Measurements from ENCODE around the gene H3-3A.

GRCh38 chr1:226052061-226052460 is 10.5 kb upstream of the H3-3A start:
- TF ChIP-seq, protein P1, sequence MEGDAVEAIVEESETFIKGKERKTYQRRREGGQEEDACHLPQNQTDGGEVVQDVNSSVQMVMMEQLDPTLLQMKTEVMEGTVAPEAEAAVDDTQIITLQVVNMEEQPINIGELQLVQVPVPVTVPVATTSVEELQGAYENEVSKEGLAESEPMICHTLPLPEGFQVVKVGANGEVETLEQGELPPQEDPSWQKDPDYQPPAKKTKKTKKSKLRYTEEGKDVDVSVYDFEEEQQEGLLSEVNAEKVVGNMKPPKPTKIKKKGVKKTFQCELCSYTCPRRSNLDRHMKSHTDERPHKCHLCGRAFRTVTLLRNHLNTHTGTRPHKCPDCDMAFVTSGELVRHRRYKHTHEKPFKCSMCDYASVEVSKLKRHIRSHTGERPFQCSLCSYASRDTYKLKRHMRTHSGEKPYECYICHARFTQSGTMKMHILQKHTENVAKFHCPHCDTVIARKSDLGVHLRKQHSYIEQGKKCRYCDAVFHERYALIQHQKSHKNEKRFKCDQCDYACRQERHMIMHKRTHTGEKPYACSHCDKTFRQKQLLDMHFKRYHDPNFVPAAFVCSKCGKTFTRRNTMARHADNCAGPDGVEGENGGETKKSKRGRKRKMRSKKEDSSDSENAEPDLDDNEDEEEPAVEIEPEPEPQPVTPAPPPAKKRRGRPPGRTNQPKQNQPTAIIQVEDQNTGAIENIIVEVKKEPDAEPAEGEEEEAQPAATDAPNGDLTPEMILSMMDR (IDR thresholded peaks at IDR 0.05) = no peak
- TF ChIP-seq, protein P2, sequence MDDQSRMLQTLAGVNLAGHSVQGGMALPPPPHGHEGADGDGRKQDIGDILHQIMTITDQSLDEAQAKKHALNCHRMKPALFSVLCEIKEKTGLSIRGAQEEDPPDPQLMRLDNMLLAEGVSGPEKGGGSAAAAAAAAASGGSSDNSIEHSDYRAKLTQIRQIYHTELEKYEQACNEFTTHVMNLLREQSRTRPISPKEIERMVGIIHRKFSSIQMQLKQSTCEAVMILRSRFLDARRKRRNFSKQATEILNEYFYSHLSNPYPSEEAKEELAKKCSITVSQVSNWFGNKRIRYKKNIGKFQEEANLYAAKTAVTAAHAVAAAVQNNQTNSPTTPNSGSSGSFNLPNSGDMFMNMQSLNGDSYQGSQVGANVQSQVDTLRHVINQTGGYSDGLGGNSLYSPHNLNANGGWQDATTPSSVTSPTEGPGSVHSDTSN (IDR thresholded peaks at IDR 0.05) = no peak
- TF ChIP-seq RFX5 (IDR thresholded peaks at IDR 0.05) = no peak
- TF ChIP-seq EP300 (IDR thresholded peaks at IDR 0.05) = no peak
- TF ChIP-seq SMC3 (IDR thresholded peaks at IDR 0.05) = no peak
- TF ChIP-seq RAD21 (conservative IDR thresholded peaks at IDR 0.05 in 1 of 2, IDR thresholded peaks at IDR 0.05 in 1 of 2) = no peak
- TF ChIP-seq MAX (IDR thresholded peaks at IDR 0.05) = no peak

Measured in A549 (cell line).